ENCODE results near the gene TMEM178A.
"Not testable (repeated sequence)": the region's sequence is repeated elsewhere in the genome, so short reads cannot be mapped to it uniquely, and the experiment has no call there.

Gene TMEM178A

DNA sequence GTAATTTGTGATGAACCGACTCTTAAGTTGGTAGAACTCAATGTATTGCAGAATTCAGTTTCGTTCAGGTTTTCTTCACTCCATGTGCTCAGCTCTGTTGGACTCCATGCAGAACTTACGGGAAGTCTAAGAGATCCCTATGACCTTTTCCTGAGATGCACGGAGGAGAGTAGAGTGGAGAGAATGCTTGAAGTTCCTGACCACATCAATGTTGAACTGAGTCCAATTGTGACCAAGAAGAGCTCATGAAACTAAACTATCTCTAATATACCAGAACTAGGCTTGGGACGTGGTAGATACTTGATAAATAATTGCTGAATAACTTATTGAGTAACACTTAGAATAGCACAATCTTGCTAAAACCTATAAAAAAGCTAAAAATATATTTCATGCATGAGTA lies 47.2 kb downstream of the TMEM178A start:
- DNase-seq (ENCODE audit: low read depth in 2 of 2) = no peak

DNA sequence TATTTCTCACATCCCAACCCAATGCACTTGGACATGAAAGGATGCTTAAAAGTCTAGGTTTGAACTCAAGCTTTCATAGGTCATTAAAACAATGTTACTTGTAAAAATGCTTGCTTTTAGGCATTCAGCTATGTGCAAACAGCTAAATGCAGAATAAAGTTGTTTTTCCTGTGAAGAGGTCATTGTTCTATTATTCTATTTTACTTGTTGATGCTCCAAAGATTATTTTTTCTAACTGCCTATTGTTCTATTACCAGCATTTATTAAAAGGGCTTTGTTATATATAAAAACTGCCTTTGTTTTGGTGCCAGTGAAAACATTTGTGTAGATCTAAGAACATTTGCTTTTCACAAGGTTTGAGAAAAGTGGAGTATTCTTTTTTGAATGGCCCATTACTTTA lies 49.4 kb downstream of the TMEM178A start:
- DNase-seq (ENCODE audit: low read depth in 2 of 2) = no peak

DNA sequence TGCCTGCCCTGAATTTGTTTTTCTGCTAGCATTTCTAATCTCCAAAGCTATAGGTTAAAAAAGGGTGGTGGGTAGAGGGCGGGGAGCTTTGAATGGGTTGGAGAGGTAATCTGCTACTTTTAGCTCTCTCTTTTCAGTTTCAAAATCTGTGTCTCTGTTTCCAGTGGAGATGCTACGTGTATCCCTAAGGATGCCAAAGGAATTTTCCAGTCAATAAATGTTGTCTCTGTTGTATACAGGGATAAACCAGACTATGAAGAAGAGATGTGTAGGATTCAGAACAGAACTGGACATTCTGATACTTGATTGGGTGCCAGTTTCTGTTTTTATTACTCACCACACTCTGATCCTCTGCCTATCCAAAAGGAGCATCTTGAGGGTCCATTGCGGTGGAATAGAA lies 50.1 kb downstream of the TMEM178A start:
- no peak for DNase-seq (ENCODE audit: low read depth in 2 of 2)

DNA sequence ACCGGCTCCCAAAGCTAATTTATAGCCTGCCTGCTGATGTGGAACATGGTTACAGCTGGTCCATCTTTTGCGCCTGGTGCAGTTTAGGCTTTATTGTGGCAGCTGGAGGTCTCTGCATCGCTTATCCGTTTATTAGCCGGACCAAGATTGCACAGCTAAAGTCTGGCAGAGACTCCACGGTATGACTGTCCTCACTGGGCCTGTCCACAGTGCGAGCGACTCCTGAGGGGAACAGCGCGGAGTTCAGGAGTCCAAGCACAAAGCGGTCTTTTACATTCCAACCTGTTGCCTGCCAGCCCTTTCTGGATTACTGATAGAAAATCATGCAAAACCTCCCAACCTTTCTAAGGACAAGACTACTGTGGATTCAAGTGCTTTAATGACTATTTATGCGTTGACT lies 51.4 kb downstream of the TMEM178A start:
- no peak for DNase-seq (ENCODE audit: low read depth in 2 of 2)

DNA sequence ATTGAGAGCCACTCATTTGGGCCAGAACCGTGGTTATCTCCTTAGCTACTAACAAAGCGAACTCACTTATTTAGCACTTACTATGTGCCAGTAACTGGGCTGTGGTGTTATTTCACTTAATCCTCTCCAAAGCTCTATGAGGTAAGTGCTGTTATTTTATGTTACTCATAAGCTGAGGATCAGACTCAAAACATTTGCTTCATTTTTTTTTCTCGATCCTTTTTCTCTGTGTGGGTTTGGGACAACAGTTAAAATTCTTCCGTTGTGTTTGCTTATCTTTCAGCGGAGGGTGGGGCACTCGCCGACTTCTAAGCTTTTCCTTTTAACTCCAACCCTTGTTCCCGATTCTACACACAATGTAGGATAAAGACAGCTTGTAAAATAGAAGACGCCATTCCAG lies 52.8 kb downstream of the TMEM178A start:
- no peak for DNase-seq (ENCODE audit: low read depth in 2 of 2)

DNA sequence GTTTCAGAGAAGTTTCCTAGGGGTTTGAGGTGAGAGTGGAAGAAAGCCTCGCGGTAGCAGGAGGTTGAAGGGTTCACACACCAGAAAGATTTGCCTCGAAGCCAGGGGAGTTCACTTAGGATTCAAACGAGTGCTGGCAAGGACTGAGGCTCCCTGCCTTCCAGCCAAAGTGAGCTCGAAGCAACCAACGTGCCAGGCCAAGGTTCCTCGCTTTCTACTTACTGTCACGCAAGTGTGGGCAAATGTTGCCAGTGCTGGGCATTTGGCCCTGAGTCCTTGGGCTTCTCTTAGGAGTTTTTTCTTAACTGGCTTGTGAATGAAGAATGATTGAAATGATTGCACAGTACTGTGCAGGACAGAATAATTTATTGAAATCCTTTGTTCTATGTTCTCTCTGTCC lies 53.6 kb downstream of the TMEM178A start:
- no peak for DNase-seq (ENCODE audit: low read depth in 2 of 2)

DNA sequence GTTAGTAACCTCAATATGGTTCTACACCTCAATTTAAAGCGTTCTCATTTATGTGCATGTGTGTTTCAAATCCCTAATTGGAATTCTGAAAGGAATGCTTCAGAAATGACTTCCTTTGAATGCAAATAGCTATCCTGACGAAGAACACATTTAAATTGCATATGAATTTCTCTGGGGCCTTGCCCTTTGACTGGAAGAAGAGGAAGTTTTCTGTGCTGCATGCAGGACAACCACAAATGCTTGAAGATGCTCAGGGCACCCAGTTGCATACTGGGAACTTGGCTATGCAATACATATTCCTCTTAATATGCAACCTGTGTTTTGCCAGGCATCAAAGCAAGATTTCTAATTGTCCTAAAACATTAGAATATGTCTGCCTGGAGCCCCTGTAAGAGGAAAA lies 55.3 kb downstream of the TMEM178A start:
- no peak for DNase-seq (ENCODE audit: low read depth in 2 of 2)

DNA sequence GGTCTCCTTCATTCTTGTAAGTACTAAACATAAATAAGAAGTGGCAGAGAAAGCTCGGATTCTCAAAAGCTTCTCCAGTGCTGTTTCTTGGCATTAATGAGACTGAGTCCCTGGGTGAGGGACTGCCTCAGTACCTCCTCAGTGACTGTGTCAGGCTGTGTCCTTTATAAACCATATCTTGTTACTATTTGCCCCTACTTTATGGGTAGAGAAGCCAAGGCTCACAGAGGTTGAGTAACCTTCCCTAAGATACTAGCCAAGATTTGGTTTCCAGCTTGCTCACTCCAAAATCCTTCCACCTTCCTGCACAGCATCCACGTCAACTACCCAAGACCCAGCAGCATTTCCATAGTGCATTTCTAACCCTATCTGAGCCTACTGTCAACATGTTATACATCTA lies 57.8 kb downstream of the TMEM178A start:
- no peak for DNase-seq (ENCODE audit: low read depth in 2 of 2)

DNA sequence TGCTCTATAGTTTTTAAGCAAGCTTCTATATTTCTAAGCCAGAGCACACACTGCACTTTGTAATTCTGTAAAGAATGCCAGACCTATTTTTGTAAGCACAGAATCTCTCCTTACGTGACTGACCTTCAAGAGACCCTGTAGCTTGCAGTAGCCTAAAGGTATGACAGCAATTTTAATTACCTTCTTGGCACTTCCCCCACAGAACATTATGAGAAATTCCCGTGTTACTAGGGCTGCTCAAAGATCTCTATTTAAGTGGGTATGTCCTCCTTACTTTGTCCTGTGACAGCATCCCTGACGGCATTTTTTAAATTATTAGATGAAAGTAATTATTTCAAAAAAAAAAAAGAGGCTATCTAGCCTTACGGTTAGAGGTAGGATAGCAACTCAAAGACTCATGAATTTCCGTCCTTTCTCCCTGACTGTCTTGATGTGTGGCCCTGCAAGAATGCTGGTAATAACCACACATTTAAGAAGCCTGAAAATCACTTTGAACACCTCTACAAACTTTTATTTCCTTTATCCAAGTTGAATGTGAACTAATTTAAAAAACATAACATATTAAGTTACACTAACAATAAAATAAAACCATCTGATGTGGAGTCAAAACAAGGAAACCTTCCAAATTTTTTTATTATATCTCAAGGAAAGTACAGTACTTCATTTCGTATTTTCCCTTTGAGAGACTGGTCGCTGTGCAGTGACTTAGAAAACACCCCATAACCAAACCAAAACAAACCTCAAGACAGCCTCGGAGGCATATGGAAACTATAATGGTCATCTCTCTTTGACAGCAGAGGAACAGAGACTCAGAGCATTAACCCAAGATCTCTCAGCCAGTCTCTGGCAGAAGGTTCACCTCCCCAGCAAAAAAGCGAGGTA lies 58.5 kb downstream of the TMEM178A start:
- no peak for DNase-seq (ENCODE audit: low read depth in 2 of 2)

DNA sequence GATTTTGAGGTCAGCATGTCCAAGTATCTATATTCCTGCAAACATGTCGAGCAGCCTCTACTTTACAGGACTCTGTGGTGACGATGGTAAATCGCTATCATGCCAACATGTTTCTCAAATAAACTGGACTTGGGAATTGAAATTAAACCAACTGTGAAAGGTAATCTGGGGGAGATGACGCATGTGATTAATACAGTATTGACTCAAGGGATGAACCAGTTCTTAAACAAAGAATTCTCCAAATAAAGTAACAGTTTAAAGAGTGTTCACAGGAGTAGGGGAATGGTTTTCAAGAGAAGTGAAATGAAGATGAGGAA lies 59.1 kb downstream of the TMEM178A start:
- DNase-seq (ENCODE audit: low read depth in 2 of 2) = no peak

DNA sequence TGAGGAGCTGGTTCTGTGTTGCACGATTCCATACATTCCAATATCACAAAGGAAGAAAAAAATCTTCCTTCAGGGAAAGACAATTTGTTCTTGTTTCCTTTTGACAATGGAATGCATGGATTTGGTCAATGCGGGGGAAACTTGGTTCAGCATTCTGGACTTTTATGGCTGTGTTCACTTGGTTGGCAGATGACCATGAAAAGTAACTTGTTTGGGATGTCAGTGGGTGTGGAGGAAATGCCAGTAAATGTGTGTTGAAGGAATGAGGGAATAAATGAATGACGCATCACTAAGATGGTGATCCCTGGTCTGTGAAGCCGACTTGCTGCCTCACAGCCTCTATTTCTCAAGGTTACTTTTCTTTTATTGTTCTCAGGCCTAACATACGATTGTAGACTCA lies 59.7 kb downstream of the TMEM178A start:
- DNase-seq (ENCODE audit: low read depth in 2 of 2) = no peak

DNA sequence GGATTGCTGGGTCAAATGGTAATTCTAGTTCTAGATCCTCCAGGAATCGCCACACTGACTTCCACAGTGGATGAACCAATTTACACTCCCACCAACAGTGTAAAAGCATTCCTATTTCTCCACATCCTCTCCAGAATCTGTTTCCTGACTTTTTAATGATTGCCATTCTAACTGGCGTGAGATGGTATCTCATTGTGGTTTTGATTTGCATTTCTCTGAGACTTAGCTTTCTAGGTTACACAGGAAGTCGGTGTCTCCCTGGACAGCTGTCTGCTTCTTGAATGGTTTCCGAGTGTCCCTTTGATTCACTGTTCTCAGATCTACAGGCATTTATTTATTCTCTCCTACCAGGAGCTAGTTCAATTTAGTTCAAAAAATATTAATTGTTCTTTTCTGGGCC lies 62.4 kb downstream of the TMEM178A start:
- not testable (repeated sequence) for DNase-seq (ENCODE audit: low read depth in 2 of 2)

DNA sequence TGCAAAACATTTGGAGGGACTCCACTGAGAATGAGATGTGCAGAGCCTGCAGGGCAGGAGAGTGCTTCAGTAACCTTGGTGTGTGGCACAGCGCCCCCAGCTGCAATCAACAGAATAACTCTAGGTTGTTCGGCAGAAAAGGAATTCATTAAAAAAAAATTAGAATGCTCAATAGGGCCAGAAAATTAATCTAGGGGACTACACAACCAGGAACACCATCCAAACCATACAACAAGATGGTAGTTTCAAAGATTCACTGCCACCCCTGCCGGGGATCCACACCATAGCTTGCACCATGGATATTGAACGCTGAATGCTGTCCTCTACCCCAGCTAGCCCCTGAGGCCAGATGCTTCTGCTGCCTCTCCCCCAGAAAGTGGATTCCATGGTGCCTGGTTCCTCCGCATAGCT lies 63.2 kb downstream of the TMEM178A start:
- no peak for DNase-seq (ENCODE audit: low read depth in 2 of 2)

DNA sequence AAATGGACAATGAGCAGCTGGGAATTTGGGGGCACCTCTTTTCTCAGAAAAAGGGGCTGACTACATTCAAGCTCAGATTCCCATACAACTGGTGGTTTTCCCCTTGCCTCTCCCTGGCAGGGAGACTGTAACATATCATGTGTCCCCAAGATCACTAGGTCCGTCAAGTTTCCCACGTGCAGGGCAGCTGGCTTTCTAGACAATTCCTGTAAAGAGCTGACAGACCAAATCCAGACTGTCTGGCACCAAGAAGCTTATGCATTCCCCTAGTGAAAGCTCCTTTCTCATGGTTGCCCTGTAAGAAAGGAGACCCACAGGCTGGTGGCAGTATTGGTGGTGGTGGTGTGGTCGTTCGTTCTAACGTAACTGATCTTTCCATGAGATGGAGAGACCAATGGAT lies 64.6 kb downstream of the TMEM178A start:
- no peak for DNase-seq (ENCODE audit: low read depth in 2 of 2)

DNA sequence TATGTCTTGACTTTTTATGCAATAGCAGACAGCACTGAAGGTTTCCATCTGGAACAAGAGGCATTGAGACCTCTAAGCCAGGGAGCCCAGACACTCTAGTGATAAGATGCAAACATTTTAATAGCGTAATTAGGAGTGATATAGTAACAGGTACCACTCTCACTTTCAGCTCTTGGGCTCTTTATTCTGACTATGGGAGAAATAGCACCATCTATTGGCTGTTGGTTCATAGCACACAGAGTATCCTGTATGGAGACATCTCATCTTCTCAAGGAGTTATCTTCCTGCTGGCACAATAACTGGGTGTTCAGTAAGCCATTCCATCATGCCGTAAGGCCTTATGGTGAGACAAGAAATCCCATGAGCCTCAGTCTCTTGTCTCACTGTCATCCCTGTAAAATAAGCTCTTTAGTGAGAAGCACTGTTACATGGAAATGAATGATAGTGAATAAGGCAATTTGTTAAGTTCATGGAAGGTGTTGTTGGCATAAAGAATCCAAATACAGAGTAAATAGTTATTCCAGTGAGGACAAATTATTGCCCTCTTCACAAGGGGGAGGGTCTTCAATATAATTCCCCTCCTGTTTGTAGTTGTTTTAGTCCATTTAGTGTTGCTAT lies 65.1 kb downstream of the TMEM178A start:
- no peak for DNase-seq (ENCODE audit: low read depth in 2 of 2)

DNA sequence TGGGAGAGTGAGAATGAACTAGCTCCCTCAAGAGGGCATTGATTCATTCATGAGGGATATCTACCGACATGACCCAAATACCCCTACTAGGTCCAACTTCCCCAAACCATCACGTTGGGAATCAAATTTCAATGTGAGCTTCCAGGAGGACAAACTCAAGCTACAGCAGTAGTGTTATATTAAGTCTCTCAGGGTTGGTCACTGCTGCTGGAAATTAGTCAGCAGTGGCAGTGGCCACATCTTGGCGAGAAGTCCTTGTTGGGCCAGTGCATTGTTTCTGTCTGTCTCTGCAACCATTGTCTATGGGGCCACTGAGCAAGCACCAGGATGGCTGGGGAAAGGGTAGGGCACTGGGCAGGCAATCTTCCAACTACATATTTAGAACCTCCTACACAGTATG lies 65.8 kb downstream of the TMEM178A start:
- no peak for DNase-seq (ENCODE audit: low read depth in 2 of 2)

DNA sequence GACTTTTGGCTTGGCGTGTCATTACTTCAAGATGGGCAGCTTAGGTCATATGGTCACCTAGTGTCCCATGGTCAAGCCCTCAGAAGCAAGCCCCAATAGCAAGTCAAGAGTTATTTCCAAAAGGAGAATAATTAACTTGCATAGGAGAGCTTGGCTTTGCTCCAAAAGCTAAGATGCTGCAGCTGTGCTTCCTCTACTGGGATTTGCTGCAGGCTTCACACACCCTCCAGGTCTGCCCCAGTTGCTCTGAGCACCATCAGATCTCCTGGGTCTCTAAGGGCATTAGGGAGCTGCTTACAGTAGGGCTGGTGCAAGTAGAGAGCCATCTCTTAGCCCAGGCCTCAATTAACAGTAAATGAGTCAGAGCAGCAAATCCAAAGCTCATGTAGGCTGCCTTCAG lies 66.8 kb downstream of the TMEM178A start:
- no peak for DNase-seq (ENCODE audit: low read depth in 2 of 2)

DNA sequence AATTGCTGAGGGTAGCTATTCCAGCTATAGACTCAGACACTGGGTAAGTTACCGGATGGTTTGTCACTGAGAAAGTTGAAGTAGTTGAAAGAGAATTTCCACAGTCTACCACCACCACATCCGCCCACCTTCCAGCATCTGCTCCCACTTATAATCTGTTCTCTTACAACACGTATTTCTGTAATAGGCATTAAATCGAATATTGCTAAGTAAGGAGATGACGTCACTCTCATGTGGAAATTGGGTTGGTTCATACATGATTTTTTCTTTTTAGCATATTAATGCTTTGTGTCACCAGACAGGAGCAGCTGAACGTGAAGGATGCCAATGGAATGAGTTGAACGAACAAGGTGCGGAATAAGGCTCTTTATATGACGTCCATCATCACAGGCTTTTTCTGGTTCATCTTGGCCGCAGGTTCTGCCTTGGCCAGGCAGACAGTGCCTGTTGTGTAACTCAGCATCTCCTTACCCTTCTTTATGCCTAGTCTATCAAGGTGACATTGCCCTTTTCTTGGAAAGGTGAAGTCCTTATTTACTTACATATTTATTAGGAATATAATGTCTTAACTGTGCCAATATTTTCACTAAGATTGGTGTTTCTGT lies 67.5 kb downstream of the TMEM178A start:
- no peak for DNase-seq (ENCODE audit: low read depth in 2 of 2)

DNA sequence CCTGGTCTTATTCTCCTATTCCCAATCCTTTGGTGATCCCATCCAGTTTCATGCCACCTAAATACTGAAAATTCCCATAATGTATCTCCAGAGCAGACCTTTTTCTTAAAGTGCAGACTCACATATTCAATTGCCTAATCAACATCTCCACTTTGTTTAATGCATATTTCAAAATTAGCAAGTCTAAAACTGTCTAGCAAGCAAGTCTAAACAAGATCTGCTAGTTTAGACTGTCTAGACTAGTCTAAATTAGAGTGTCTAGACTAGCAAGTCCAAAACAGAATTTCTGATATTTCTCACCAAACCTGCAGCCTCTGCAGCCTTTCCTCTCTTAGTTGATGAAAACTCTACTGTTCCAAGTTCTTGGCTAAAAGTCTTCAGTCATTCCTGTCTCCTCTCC lies 68.7 kb downstream of the TMEM178A start:
- no peak for DNase-seq (ENCODE audit: low read depth in 2 of 2)

DNA sequence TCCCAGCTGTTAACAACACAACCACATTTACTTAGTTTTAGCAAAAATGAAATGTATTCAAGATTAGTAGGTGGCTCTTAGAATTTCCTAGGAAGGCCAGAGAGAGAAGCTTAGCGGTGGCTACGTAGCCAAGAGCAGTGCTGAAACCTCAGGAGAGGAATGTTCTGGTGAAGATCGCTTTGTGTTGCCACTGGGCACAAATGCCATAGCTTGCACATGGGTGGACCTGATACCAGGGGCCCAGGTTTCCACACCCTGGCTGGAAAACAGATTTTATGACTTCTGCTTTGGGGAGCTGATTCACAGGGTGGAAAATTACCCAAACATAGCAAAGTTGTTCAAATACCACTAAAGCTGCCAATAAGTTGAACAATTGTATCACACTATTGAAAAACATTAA lies 69.9 kb downstream of the TMEM178A start:
- no peak for DNase-seq (ENCODE audit: low read depth in 2 of 2)

DNA sequence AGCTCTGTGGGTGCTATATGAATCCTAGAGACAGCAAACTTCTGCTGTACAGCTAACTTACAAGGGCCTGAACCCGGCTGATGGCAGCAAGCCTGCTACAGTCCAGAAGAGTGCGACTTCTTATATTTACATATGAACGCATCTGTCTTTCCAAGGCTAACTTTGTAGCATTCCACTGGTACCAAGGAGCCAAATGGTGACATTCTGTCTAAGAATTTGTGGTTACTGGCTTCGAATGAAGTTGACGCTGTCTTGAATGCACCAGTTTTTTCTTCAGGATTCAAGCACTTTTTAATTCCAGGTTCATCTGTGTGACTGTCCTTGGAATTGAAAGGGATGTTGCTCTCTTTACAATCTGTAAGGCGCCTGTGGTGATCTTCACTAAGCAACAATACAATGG lies 70.9 kb downstream of the TMEM178A start:
- DNase-seq (ENCODE audit: low read depth in 2 of 2) = no peak

DNA sequence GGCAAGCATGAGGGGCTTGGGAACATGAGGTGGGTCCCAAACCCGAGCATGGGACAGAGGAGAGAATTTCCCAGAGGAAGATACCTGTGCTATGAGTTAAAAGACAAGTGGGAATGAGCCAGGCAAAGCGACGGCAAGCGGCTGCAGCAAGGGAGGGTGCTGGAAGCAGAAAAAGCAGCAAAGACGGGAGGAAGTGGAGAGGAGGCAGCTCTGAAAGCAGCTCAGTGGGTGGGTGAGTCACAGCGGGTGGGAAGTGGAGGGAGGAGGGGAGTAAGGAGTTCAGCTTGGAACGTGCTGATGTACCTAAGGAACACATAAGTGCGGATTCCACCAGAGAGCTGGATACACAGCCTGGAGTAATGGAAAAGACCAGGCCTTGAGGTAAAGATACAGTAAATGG lies 71.9 kb downstream of the TMEM178A start:
- no peak for DNase-seq (ENCODE audit: low read depth in 2 of 2)

DNA sequence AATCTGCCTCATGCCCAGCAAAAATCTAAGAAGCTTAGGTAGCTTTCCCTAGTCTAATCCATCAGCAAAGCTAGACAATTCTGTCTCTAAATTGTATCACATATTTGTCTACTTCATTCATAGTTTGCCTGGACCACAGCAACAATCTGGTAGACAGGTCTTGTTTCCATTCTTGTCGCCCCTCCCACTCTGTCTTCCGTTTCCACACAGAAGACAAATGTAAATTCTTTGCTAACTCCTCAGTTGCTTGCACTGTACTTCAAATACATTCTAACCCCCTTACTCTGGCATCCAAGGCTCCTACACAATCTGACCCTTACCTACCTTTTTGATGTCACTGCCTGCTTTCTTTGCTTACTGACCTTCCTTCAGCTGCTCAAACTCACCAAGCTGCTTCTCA lies 73.2 kb downstream of the TMEM178A start:
- no peak for DNase-seq (ENCODE audit: low read depth in 2 of 2)
